Cardiac fibroblast (primary cell): ENCODE results near the gene HRAS.

Source experiments
- DNase-seq, 2 donors: peaks; one replicate each; pipeline versions ENCODE4 v3.0.0 to v3.0.0-alpha.2; 2010; ENCODE audit warnings: low read depth in 2 of 2
- H3K4me3 ChIP-seq, 2 donors: replicated peaks in 1 of 2; 1 replicate in 1 of 2; 2 replicates in 1 of 2; pipeline ENCODE4 v1.5.1; 2011; ENCODE audit warnings: low read depth in 2 of 2, low read length in 2 of 2, mild to moderate bottlenecking in 2 of 2, moderate library complexity in 1 of 2
- TF ChIP-seq, protein P1 (sequence below): IDR thresholded peaks from one replicate; pipeline ENCODE4 v1.5.1; 2011; ENCODE audit warnings: low read depth, mild to moderate bottlenecking, low read length, inconsistent platforms

Gene HRAS

DNA sequence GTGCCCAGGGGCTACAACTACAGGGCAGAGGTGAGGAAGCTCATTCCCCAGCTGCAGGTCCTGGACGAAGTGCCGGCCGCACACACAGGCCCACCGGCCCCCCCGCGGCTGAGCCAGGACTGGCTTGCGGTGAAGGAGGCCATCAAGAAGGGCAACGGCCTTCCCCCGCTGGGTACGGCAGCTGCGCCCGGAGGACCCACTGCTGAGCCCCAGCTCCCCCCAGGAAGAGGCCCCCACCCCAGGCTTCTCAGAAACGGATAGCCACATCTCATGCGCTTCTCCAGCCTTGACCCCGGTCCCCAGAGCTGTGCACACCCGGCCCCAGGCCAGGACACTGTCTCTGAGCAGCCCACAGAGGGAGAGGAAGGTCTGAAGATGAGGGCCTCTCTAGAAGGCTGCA, 15.8 kb upstream of the HRAS start:
- TF ChIP-seq, protein P1, sequence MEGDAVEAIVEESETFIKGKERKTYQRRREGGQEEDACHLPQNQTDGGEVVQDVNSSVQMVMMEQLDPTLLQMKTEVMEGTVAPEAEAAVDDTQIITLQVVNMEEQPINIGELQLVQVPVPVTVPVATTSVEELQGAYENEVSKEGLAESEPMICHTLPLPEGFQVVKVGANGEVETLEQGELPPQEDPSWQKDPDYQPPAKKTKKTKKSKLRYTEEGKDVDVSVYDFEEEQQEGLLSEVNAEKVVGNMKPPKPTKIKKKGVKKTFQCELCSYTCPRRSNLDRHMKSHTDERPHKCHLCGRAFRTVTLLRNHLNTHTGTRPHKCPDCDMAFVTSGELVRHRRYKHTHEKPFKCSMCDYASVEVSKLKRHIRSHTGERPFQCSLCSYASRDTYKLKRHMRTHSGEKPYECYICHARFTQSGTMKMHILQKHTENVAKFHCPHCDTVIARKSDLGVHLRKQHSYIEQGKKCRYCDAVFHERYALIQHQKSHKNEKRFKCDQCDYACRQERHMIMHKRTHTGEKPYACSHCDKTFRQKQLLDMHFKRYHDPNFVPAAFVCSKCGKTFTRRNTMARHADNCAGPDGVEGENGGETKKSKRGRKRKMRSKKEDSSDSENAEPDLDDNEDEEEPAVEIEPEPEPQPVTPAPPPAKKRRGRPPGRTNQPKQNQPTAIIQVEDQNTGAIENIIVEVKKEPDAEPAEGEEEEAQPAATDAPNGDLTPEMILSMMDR = no peak
- H3K4me3 ChIP-seq = no peak overlapping the region
- no peak for DNase-seq

DNA sequence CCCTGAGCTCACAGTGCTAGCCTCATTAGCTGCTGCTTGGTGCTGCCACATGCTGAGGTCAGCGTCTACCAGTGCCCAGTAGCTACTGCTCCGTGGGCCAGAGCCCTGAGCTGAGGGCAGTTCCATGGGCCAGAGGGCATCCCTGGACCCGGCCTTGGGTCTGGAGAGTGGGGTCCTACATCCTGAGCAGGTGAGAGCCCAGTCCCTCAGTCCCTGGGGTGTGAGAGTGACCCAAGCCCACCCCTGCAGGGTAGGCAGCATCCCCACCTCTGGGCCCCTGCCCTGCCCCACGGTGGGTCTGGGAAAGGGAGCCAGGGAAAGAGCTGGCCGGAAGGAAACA, 15.3 kb upstream of the HRAS start:
- DNase-seq = no peak
- TF ChIP-seq, protein P1 = no peak
- no peak overlapping the region for H3K4me3 ChIP-seq

DNA sequence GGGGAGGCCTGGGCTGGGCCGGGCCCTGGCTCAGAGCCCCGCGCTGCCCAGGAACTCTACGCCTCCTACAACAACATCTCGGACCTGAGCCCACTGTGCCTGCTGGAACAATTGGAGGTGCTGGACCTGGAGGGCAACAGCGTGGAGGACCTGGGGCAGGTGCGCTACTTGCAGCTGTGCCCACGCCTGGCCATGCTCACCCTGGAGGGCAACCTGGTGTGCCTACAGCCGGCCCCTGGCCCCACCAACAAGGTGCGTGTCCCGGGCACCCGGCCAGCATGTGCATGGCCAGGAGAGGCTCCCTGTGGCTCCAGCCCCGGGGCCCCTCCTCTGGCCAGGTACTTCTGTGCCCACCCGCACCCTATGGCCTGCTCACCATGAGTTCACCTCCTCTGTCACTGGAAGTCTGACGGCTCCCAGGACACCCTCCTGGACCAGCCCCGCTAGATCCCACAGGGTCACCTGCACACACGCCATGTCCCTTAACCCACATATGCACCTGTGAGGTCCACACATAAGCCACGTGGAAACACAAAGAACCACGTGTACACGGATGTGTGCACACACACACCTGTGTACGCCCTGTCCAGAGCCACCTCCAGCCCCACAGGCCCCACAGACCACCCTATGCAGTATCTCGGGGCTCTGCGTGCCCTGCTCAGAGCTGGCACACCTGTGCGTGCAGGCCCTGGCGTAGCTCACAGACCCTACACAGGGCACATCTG, 14.8 kb upstream of the HRAS start:
- no peak overlapping the region for H3K4me3 ChIP-seq
- DNase-seq = no peak
- TF ChIP-seq, protein P1 = no peak

DNA sequence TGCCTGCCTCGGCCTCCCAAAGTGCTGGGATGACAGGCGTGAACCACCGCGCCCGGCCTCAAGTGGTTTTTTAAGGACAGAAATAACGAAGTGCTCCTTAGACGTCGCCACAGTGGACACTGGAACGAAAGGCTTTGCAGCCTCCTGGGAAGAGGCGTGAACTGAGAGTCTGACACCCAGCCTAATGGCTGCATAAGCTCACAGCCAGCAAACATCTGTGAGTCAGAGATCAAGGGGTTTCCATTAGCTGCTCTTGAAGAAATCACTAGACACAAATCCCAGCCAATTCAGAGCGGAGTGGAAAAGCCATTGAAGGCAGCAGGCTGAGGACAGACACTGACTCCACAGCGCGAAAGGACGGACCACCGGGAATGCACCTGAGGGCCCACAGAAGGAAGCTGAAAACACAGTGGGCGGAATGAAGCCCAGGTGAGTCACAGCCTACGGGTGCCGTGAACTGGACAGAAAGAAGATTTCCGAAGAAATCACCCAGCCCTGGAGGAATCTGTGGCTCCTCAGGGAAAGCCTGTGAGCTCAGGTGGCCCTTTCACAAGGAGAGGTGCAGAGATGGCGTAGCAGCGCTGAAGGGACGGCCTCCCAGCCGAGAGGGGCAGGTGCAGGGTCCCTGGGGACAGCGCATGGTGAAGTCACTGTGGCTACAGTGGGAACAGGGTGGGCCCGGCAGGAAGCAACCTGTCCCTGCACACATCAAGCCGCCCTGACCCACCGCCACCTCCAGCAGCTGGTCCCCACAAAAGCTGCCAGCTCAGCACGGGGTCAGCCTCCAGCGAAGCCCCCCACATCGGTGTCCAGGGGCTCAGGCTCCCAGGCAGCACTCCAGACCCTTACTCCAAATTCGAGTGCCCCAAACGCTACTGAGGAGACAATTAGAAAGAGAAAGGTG, 13.6 kb upstream of the HRAS start:
- no peak overlapping the region for H3K4me3 ChIP-seq
- DNase-seq = no peak
- TF ChIP-seq, protein P1 = no peak

DNA sequence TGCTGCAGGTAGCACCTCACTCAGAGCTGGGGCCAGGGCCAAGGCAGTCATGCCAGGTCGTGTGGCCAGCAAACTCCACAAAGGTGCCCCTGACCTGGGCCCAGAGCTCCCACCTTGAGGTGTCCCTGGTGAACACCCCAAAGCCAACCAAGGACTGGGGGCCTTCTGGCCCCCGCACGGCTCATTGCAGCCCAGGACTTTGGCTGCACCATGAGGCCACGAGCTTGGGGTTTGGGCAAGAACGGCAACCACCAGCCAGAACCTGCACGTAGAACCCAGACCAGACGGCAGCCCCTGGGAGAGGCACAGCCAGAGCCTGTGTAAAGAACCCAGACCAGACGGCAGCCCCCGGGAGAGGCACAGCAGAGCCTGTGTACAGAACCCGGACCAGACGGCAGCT, 9.8 kb upstream of the HRAS start:
- TF ChIP-seq, protein P1 = no peak
- H3K4me3 ChIP-seq = no peak overlapping the region
- no peak for DNase-seq

DNA sequence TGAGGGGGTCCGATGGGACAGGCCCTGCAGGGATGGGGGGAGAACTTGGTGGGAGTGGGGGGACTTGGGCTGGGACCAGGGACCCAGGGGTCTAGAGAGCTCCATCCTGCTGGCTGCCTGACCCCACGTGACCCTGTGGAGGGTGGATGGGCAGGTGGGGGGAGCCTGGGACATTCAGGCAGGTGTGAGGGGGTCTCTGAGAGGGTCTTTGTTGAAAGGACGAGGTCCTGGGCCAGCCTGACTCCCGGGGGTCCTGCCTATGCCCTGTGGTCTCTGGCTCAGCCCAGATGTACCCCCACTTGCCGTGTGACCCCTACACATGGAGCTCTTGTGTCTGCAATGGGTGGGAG, 9.4 kb upstream of the HRAS start:
- no peak overlapping the region for H3K4me3 ChIP-seq
- DNase-seq = no peak
- TF ChIP-seq, protein P1 = no peak
